SKM-1 (cell line): ENCODE measurements around the gene PDCD10.
A peak's percentile ranks its signal among the peaks of the same experiment; 100 is the strongest.

Source experiments
- DNase-seq: peaks from one replicate; lab custom pipeline; 2025; ENCODE audit not compliant: unreplicated experiment; lab: John Stamatoyannopoulos, UW

Gene PDCD10

DNA sequence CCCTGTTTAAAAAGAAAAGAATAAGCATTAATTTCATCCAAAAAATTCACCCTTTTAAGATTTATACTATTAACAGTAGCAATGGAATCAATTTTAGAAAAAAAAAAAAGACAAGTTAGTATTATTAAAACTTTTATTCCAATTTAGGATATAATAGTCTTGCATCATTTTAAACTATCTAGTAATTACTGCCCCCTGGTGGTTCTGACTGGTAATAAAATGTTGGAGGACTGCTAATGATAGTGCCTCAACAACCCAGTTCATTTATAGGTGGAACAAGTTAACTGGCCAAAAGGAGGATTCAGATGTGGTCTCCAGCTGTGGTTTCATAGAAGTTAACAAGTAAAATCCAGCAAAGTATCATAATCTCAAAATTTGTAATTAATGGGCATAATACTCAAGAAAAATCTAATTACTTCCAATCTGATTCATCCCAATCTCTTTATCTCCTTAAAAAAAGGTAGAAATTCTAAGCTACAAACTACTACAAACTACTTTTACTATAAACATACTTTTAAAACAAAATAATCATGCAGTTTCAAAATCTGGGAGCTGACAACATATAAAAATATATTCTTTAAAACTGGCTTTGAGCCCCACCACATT, 50.2 kb downstream of the PDCD10 start:
- peak; percentile 29 for DNase-seq

DNA sequence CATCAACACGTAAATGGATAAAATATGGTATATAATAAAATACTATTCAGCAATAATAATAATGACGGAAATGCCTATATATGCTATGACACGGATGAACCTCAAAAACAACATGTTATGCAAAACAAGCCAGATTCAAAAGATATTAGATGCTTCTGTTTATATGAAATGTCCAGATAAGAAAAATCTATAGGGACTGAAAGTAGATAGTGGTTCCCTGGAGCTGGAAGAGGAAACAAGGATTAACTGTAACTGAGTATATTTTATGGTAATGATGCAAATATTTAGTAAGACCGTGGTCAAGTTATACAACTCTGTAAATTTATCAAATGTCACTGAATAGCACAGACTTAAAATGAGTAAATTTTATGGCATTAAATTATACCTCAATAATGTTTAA, 55.2 kb downstream of the PDCD10 start:
- DNase-seq = no peak

- no peak for DNase-seq
These were observed 58.8 kb downstream of the PDCD10 start for GRCh38 chr3:167675848-167676247.

DNA sequence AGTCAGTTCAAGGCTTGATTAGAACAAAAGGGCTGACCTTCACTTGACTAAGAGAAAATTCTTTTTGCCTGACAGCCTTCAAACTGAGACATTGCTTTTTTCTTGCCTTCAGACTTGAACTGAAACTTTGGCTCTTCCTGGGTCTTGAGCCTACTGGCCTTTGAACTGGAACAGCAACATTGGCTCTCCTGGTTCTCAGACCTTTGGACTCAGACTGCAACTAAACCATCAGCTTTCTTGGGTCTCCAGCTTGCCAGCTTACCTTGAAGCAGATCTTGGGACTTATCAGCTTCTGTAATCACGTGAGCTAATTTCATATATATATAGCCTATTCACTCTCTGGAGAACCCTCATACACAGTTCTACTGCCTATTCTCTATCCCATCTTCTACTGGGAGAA, 61.5 kb downstream of the PDCD10 start:
- no peak for DNase-seq

DNA sequence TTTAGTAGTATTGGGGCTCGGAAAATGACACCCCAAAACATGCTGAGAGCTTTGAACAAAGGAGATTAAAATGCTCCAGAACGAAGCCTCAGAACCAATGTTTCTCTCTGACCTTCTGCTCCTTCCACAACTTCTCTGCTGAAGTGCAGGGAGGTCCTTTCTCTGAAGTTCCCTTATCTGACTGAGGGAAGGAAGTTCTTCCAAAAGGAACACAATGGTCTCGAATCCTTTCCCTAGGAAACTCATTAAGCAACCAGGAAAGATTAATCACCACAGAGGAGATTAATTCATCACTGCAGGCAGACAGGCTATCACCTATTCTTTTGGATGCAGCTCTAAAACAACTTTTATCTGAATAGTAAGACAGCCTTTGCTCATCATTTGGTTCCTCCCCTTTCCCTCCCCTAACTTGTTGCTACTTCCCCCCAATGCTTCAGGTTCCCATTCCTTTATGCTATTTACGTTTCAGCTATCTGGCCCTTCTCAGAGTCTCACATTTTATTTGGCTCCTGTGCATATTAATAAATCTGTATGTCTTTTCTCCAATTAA, 62.7 kb downstream of the PDCD10 start:
- DNase-seq = no peak

- no peak for DNase-seq
These were observed 65.0 kb downstream of the PDCD10 start for GRCh38 chr3:167669699-167670098.

- no peak for DNase-seq
These were observed 66.0 kb downstream of the PDCD10 start for GRCh38 chr3:167668651-167669050.

DNA sequence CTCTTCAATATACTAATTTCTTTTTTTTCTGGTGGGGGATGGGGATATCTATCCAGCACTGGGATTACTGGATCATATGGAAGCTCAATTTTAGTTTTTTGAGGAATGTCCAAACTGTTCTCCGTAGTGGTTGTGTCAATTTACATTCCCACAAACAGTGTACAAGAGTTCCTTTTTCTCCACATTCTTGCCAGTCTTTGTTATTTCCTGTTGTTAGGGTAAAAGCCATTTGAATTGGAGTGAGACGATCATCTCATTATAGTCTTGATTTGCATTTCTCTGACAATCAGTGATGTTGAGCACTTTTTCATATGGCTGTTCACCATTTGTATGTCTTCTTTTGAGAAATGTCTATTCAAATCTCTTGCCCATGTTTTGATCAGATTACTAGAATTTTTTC, 68.1 kb downstream of the PDCD10 start:
- DNase-seq = no peak

DNA sequence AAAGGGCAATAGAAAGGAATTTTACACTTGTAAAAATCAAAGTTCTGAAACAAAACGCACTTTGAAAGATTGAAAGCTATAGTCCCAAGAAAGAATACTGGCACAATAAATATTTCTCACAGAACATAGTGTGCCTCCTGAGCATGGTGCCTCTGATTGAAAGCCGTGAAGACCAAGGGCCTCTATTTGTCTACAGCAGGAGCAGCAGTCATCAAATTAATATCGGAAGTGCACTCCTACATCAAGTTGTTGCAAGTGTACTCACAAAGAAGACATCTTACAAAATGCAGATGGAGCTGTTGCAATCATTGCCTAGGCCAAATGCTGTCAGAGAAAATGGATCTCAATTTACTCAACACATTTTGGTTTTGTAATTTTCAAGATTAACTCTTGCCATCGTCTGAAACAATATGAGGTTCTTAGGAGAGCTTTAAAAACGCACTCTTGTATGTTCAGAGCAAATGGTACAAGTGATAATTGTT, 71.7 kb downstream of the PDCD10 start:
- DNase-seq = peak; percentile 53

DNA sequence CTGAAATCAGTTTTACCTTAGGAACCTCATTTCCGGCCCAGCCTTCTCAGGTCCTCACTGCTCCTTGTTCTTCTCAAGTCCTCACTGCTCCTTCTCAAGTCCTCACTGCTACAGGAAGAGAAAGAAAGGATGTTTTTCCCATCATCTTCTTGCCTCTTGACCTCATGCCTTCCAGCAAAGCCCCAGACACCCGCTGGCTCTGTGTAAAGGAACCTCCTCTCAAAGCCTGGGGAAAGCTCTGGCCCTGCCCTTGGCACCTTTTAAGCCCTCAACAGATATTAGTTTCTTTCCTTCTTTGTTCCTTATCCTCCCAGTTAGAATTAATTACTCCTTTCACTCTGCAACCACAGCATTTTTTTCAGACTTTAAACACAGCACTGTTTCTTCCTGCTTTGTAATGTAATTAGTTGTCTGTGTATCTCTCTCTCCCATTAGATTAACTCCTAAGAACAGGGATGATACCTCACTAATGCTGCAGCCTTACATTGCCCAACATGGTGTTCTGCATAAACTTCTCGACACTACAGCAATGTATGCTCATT, 76.9 kb downstream of the PDCD10 start:
- DNase-seq = no peak

DNA sequence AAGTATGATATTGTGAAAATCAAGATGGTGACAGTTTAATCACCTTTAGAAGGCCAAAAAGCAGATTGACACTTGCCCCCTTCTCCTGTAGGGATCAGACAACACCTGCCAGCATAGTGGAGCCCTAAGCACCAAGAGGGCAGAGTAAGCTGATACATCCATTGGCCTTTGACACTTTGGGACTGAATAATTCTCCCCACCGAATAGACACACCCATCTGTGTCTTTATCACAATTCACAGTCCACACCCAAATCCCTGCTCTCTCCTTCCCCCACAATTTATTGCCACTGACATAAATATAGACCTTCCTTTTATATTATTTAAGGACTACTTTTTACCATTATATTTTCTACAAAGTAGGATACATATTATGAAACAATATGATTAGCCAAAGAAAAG, 77.9 kb downstream of the PDCD10 start:
- no peak for DNase-seq

DNA sequence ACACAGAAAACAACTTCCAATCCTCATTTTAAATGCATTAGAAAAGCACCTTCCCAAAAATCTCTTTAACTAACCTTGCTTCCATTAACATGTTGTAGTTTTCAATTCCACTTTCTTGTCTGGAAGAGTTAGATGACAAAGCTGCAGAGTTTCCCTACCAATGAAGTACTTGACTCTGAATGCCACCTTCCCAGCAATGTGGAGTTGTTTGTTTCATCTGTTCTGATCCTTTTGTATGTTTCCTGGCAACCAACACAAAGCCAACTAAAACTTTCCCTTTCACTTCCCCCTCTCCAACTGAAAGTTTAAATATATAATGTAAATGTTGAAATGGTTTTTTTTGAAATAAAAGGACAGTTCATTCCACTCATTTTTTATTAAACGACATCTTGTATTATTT, 80.9 kb downstream of the PDCD10 start, which contains the start of gene WDR49:
Gene WDR49, minus strand, starts transcription at position 183 of the 400 bp plus-strand sequence. CDS start 517 bp downstream, outside the sequence.
- no peak for DNase-seq

DNA sequence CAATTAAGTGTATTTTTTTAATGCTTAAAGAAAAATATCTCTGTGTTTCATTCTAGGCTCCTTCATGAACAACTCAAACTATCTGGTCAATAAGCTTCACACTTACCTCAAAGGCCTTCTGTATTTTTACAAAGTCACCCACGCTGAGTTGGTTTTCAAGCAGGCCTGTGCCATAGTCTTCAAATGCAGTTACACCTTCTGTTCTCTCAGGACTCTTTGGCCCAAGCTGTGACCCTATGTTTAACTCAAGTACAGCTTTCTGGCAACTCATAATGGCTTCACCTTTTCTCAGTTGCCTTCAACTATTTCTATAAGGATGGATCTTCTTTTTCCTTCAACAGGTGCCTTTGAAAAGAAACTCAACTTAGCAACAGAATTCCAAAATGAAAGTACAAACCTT, 81.5 kb downstream of the PDCD10 start:
- DNase-seq = no peak

DNA sequence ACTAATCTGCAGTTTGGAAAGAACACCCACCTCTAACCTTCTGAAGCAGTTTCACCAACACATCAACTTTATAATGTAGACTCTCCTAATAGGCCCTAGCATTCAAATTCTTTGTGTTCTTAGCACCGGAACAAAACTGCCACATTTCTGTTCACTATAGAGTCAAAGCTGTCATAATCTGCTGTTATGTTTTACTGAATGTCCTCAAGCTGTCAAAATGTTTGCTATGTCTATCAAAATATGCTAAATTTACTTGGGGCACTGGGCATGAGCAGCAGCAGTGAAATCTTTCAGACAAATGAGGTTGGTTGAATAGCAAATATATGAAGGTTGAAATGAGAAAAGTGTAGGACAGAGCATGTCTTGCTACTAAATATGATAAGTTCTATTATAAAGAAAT, 82.9 kb downstream of the PDCD10 start:
- DNase-seq = no peak

GRCh38 chr3:167650459-167650858, 84.2 kb downstream of the PDCD10 start:
- no peak for DNase-seq

DNA sequence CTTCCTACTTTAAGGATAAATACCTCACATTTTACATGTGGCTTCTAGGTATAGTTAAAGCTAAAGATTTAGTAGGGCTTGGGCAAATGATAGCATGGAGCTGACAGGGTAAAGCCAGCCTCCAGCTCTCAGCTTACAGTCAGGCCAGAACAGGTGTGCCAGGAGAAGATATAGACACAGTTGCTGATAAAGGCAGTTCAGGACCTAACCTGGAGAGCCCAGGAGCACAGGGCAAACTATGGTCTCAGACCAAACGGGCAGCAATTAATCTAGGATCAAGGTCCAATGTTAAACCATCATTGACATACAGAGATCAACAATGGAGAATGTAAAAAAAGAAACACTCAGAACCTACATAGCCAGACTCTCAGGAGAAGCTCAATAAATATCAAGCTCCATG, 84.9 kb downstream of the PDCD10 start:
- no peak for DNase-seq

GRCh38 chr3:167644611-167645010, 90.1 kb downstream of the PDCD10 start:
- no peak for DNase-seq
